GM21526 (cell line): ENCODE measurements around the gene PTPRR.
"Not testable (repeated sequence)": the region's sequence is repeated elsewhere in the genome, so short reads cannot be mapped to it uniquely, and the experiment has no call there.

ENCODE experiments used
- ATAC-seq: cut with Tn5 transposase; IDR thresholded peaks from one replicate; pipeline ENCODE4 v1.9.1; 2021; ENCODE audit warnings: moderate library complexity; ENCODE audit not compliant: unreplicated experiment, low FRiP score

Gene PTPRR

GRCh38 chr12:70842136-70842535, 78.4 kb downstream of the PTPRR start:
- no peak for ATAC-seq

GRCh38 chr12:70840656-70841350, 79.7 kb downstream of the PTPRR start:
- no peak for ATAC-seq

- ATAC-seq = no peak
Measured at GRCh38 chr12:70839544-70839943, 81.0 kb downstream of the PTPRR start.

- ATAC-seq = no peak
Measured at GRCh38 chr12:70838127-70838526, 82.4 kb downstream of the PTPRR start.

GRCh38 chr12:70837026-70837425, 83.5 kb downstream of the PTPRR start:
- no peak for ATAC-seq

GRCh38 chr12:70835948-70836347, 84.6 kb downstream of the PTPRR start:
- ATAC-seq = no peak

GRCh38 chr12:70831543-70831942, 89.0 kb downstream of the PTPRR start:
- no peak for ATAC-seq

GRCh38 chr12:70830221-70831061, 90.1 kb downstream of the PTPRR start:
- no peak for ATAC-seq

GRCh38 chr12:70829070-70829469, 91.5 kb downstream of the PTPRR start:
- no peak for ATAC-seq

- no peak for ATAC-seq
Measured at GRCh38 chr12:70828351-70828750, 92.2 kb downstream of the PTPRR start.

GRCh38 chr12:70826156-70826555, 94.4 kb downstream of the PTPRR start:
- ATAC-seq = no peak

GRCh38 chr12:70824511-70824910, 96.0 kb downstream of the PTPRR start:
- no peak for ATAC-seq

GRCh38 chr12:70823182-70823976, 97.2 kb downstream of the PTPRR start:
- ATAC-seq = no peak

GRCh38 chr12:70822412-70822811, 98.1 kb downstream of the PTPRR start:
- ATAC-seq = no peak

GRCh38 chr12:70815971-70816391, 104.6 kb downstream of the PTPRR start:
- no peak for ATAC-seq

- no peak for ATAC-seq
Measured at GRCh38 chr12:70815056-70815455, 105.5 kb downstream of the PTPRR start.

- no peak for ATAC-seq
Measured at GRCh38 chr12:70813559-70813958, 107.0 kb downstream of the PTPRR start.

- no peak for ATAC-seq
Measured at GRCh38 chr12:70812136-70812535, 108.4 kb downstream of the PTPRR start.

GRCh38 chr12:70809887-70810286, 110.7 kb downstream of the PTPRR start:
- ATAC-seq = no peak

GRCh38 chr12:70807993-70808392, 112.5 kb downstream of the PTPRR start:
- ATAC-seq = not testable (repeated sequence)

GRCh38 chr12:70806827-70807226, 113.7 kb downstream of the PTPRR start:
- ATAC-seq = no peak
